Activated T-cell treated with anti-CD3 and anti-CD28 coated beads, Interleukin-2, amount 50 U/mL, for 72 hours (primary cell): ENCODE results near the gene FGB. TPM values are rescaled to one million over a fixed set of nuclear protein-coding genes. Genes with fewer than 3 reads are reported as not detected.
"Not testable (repeated sequence)": the region's sequence is repeated elsewhere in the genome, so short reads cannot be mapped to it uniquely, and the experiment has no call there.

Experiments used
- ATAC-seq, 2 donors: fragments of 150-1000 bp; cut with Tn5 transposase; replicated peaks in 1 of 2; 2 replicates each; pipeline ENCODE4 v1.10.0; 2021; ENCODE audit warnings: moderate library complexity in 2 of 2, mild to moderate bottlenecking in 1 of 2
- DNase-seq, 2 donors: peaks; one replicate each; pipeline ENCODE4 v3.0.0; 2021 to 2022; ENCODE audit warnings: mixed read lengths in 1 of 2
- H3K27ac Mint-ChIP-seq: one replicate; pipeline ENCODE4 v1.8.0; 2022; ENCODE audit warnings: mild to moderate bottlenecking, moderate library complexity, mixed read lengths
- H3K27me3 Mint-ChIP-seq: one replicate; pipeline ENCODE4 v1.8.0; 2022; ENCODE audit warnings: low read depth, mixed read lengths
- H3K36me3 Mint-ChIP-seq, 2 donors: one replicate each; pipeline ENCODE4 v1.8.0; 2022; ENCODE audit warnings: mixed read lengths in 2 of 2, mild to moderate bottlenecking in 1 of 2; ENCODE audit not compliant: insufficient read depth in 2 of 2
- H3K4me1 Mint-ChIP-seq: one replicate; pipeline ENCODE4 v1.8.0; 2022; ENCODE audit warnings: low read depth, mixed read lengths
- H3K4me3 Mint-ChIP-seq, 2 donors: one replicate each; pipeline ENCODE4 v1.8.0; 2022; ENCODE audit warnings: mild to moderate bottlenecking in 2 of 2, mixed read lengths in 2 of 2, moderate library complexity in 2 of 2
- H3K9me3 Mint-ChIP-seq, 2 donors: one replicate each; pipeline ENCODE4 v1.8.0; 2022; ENCODE audit warnings: mixed read lengths in 2 of 2
- total RNA-seq, 2 donors: library from RNA; stranded (reverse); gene quantifications; one replicate each; pipeline ENCODE4 v1.2.3, GENCODE V29; 2022

Gene FGB
- total RNA-seq, 2 donors from 2014 or later = not detected

GRCh38 chr4:154591890-154592289, 29.1 kb downstream of the FGB start:
- Mint-ChIP-seq H3K36me3 (no peaks in the 10 kb centered on the region), H3K27me3 (peaks cover 18% of the 10 kb centered on the region), H3K9me3 (no peaks in the 10 kb centered on the region), H3K4me1 (no peaks in the 10 kb centered on the region), H3K27ac (no peak overlapping the region), H3K4me3 (no peak overlapping the region)
- DNase-seq (no peak), ATAC-seq (no peak)

- Mint-ChIP-seq H3K36me3 (no peaks in the 10 kb centered on the region), H3K27ac (no peak overlapping the region), H3K4me3 (no peak overlapping the region), H3K4me1 (no peaks in the 10 kb centered on the region), H3K9me3 (no peaks in the 10 kb centered on the region), H3K27me3 (peaks cover 25% of the 10 kb centered on the region)
- ATAC-seq = no peak
- DNase-seq = no peak
Measured at GRCh38 chr4:154593868-154594267, 31.1 kb downstream of the FGB start.

GRCh38 chr4:154594343-154594742, 31.5 kb downstream of the FGB start:
- peaks cover 23% of the 10 kb centered on the region for H3K27me3 Mint-ChIP-seq
- H3K4me3 Mint-ChIP-seq, H3K9me3 Mint-ChIP-seq, H3K4me1 Mint-ChIP-seq, ATAC-seq, H3K27ac Mint-ChIP-seq, H3K36me3 Mint-ChIP-seq, DNase-seq: not testable (repeated sequence)

GRCh38 chr4:154595807-154596206, 33.0 kb downstream of the FGB start:
- H3K4me3 Mint-ChIP-seq = no peak overlapping the region
- no peak for DNase-seq
- no peak for ATAC-seq
- H3K27me3 Mint-ChIP-seq = peaks cover 14% of the 10 kb centered on the region
- no peak overlapping the region for H3K27ac Mint-ChIP-seq
- no peaks in the 10 kb centered on the region for H3K9me3 Mint-ChIP-seq
- no peaks in the 10 kb centered on the region for H3K36me3 Mint-ChIP-seq
- H3K4me1 Mint-ChIP-seq = no peaks in the 10 kb centered on the region

GRCh38 chr4:154597281-154597680, 34.5 kb downstream of the FGB start:
- not testable (repeated sequence) for H3K9me3 Mint-ChIP-seq, H3K27ac Mint-ChIP-seq, H3K36me3 Mint-ChIP-seq, H3K4me3 Mint-ChIP-seq, ATAC-seq, DNase-seq, H3K4me1 Mint-ChIP-seq
- peaks cover 22% of the 10 kb centered on the region for H3K27me3 Mint-ChIP-seq

GRCh38 chr4:154597798-154598774, 35.3 kb downstream of the FGB start:
- no peaks in the 10 kb centered on the region for H3K36me3 Mint-ChIP-seq

GRCh38 chr4:154602404-154603020, 39.7 kb downstream of the FGB start:
- DNase-seq = no peak
- Mint-ChIP-seq H3K36me3 (no peaks in the 10 kb centered on the region), H3K27ac (no peak overlapping the region), H3K4me3 (no peak overlapping the region), H3K9me3 (no peaks in the 10 kb centered on the region), H3K4me1 (no peaks in the 10 kb centered on the region), H3K27me3 (peaks cover 30% of the 10 kb centered on the region)
- no peak for ATAC-seq

More at GRCh38 chr4:154597798-154598774, 35.3 kb downstream of the FGB start:
- peaks cover 30% of the 10 kb centered on the region for H3K27me3 Mint-ChIP-seq
- no peaks in the 10 kb centered on the region for H3K4me1 Mint-ChIP-seq
- no peak overlapping the region for H3K27ac Mint-ChIP-seq
- no peaks in the 10 kb centered on the region for H3K9me3 Mint-ChIP-seq
- DNase-seq (no peak), ATAC-seq (no peak)
- no peak overlapping the region for H3K4me3 Mint-ChIP-seq

GRCh38 chr4:154603033-154603943, 40.5 kb downstream of the FGB start:
- DNase-seq = no peak
- H3K9me3 Mint-ChIP-seq = no peaks in the 10 kb centered on the region
- no peak overlapping the region for H3K27ac Mint-ChIP-seq
- no peak for ATAC-seq
- no peaks in the 10 kb centered on the region for H3K36me3 Mint-ChIP-seq
- H3K4me1 Mint-ChIP-seq = no peaks in the 10 kb centered on the region
- H3K4me3 Mint-ChIP-seq = no peak overlapping the region
- peaks cover 30% of the 10 kb centered on the region for H3K27me3 Mint-ChIP-seq

GRCh38 chr4:154604696-154605200, 41.9 kb downstream of the FGB start:
- no peak for ATAC-seq
- Mint-ChIP-seq H3K36me3 (no peaks in the 10 kb centered on the region), H3K27ac (no peak overlapping the region), H3K9me3 (no peaks in the 10 kb centered on the region), H3K4me1 (no peaks in the 10 kb centered on the region), H3K27me3 (peaks cover 35% of the 10 kb centered on the region), H3K4me3 (no peak overlapping the region)
- no peak for DNase-seq

GRCh38 chr4:154606728-154607723, 44.2 kb downstream of the FGB start:
- no peak for DNase-seq
- no peak overlapping the region for H3K4me3 Mint-ChIP-seq

GRCh38 chr4:154608361-154609252, 45.8 kb downstream of the FGB start:
- no peaks in the 10 kb centered on the region for H3K9me3 Mint-ChIP-seq
- H3K4me1 Mint-ChIP-seq = no peaks in the 10 kb centered on the region
- H3K36me3 Mint-ChIP-seq = no peaks in the 10 kb centered on the region
- H3K27me3 Mint-ChIP-seq = peaks cover 12% of the 10 kb centered on the region
- ATAC-seq = no peak
- H3K4me3 Mint-ChIP-seq = no peak overlapping the region
- H3K27ac Mint-ChIP-seq = no peak overlapping the region
- DNase-seq = no peak

More at GRCh38 chr4:154606728-154607723, 44.2 kb downstream of the FGB start:
- H3K4me1 Mint-ChIP-seq = no peaks in the 10 kb centered on the region
- H3K27me3 Mint-ChIP-seq = peaks cover 25% of the 10 kb centered on the region
- no peaks in the 10 kb centered on the region for H3K9me3 Mint-ChIP-seq
- no peak overlapping the region for H3K27ac Mint-ChIP-seq
- H3K36me3 Mint-ChIP-seq = no peaks in the 10 kb centered on the region
- ATAC-seq = no peak
